ENCODE data around the gene ADGRV1.

The ADGRV1 gene

DNA sequence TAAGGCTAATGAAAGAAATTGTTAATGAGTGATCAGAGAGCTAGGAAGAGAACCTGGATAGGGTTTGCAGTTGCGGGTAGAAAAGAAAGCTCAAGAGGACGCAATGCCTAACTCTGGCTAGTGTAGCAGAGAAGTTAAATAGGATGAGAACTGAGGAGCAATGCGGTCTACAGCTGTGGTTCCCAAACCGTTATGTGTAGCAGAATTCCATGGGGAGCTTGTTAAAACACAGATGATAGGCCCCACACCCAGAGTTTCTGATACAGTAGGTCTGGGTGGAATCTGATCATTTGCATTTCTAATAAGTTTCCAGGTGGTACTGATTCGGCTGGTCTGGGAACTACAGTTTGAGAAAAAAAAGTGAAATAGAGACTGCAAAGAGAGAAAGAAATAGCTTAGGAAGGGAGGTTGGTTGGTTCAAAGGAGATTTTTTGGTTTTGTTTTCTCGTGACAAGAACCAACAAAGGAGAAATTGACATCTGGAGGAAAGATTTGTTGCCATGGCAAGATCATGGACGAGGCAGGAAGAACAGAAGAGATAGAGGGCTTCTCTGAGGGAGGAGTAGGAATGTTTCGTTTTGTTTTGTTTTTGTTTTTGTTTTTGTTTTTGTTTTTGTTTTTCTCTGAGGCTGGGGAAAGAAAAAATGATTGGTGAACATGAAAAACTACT, 548.4 kb downstream of the ADGRV1 start:
- DNase-seq (ENCODE audit: low read depth in 2 of 2), result no peak

DNA sequence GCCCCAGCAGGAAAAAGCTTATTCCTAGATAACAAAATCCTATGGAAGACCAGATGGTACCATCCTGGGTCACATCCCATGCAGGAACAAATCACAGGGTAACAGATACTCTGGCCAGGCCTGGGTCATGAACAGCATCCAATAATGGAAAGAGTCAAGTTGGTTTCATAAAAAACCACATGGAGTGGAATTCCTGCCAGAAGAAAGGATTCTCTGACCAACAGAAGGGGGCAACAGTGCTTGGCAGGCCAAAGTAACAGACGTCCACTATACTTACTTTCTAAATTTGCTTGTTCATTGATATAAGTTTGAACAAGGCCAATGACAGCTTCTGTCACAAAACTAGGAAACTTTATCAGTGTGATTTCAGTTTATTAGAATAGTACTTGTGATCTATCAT, 551.0 kb downstream of the ADGRV1 start:
- DNase-seq (ENCODE audit: low read depth in 2 of 2), result no peak

DNA sequence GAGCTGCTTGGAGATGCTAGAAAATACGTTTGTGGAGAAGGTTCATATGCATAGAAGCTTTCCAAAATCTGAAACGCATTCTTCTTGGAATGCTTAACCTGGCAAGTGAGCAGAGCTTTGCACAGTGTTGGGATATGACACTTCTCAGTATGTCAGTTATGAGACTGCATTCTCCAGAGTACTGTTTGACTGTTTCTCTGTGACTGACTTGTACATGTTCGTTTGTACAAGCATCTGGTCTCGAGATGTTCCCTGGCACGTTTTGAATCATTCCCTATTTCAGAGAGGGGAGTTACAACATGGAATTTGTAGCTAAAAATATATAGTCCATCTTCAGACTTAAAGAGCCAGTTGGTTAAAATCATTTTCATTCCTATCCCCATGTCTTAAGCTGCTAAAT, 552.1 kb downstream of the ADGRV1 start:
- DNase-seq (ENCODE audit: low read depth in 2 of 2), result no peak

DNA sequence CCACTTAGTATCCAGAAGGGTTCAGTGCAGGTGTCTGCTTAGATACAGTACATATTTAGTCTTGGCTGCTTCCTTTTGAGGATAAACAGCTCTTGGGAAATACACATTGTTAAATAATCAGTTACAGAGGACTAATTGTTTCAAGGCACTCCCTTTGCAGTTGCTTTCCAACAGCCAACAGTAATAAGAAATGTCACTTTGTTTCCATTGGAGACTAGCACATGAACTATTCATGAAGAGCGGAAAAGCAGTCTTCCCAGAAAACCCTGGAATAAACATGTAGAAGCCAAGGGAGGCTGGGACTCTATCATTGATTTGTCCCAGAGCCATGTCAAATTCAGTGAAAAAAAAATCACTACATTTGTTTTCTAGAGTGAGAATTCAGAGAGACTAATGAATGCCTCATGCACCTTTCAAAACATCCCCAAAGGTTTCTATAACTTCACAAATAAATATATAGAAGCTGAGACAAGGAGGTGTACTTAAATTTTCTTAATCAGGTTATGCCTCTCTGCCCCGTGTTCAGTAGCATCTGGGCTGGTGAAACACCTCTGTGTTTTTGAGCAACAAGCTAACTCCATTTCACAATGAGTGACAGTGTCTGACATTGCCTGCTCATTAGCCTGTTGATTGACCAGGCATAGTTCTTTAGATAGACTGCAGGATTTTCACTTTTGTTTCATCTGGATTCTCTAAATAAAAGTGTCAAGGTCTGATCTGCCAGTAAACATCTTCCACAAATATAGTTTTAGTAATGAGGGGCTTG, 553.1 kb downstream of the ADGRV1 start:
- no peak for DNase-seq (ENCODE audit: low read depth in 2 of 2)

DNA sequence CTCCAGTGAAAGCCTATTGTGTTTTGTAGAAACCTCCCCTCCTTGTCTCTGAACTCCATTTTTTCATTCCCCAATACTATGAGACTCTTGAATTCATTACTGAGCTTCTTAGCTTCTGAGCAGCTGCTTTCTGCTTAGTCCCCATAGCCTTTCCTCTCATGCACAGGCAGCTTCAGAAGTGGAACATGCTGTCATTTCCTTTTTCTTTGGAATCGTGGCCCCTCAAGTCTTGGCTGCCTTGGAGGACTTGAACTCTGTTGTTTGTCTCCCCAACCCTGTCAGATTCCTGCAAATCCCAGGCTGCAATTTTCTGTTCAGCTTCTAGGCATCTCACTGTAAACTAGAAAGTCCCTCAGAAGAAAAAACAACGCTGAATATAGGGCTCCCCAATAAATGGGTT, 556.1 kb downstream of the ADGRV1 start:
- DNase-seq (ENCODE audit: low read depth in 2 of 2), result no peak

DNA sequence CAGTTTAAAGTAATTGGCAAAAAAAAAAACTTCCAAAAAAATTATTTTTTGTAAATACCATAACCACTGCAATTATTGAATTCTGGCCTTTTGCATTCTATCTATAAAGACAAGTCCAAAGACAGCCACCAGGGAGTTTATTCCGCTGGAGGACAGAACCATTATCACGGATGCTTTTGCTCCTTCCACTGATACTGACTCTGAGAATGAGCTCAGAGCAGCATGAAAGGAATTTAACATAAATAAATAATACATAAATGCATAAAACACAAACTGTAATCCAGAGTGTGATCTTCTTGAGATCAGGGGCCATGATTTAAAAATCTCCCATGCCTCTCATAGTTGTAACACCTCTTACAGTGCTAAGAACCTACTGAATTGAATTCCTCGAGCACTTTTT, 559.8 kb downstream of the ADGRV1 start:
- no peak for DNase-seq (ENCODE audit: low read depth in 2 of 2)

DNA sequence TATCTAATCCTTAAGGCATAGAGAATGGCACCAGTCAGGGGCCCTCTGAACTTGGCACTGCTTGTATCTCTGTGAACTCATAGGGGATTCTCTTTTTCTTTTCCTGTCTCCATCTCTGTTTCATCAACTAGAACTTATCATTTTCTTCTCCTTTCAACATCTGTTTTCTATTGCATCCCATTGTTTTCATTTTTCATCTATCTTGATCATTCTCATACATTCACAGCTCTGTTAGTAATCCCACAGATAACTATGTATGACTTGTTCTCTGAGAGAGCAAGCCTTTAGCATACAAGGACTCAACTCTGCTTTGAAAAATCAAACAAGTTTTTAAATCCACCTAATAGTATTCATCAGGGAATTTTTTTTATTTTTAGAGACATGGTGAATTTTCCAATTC, 560.2 kb downstream of the ADGRV1 start:
- DNase-seq (ENCODE audit: low read depth in 2 of 2), result no peak

DNA sequence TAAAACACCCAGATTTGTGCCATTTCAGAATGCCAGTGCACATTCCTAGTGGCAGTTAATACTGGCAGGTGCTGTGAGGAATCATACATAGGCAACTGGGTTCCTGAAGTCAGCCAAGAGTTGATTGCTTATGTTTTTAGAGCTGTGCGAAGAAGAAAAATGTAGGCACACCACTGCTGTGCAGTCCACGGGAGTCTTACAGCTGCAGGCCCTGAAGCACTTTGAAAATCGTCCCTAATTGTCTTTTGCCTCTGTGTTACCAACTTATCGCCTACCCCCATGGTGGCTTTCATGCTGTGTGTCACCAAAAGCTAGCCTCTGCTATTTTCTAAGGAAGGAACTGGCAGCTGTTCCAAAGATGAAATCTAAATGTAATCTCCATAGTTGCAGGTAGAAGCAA, 560.6 kb downstream of the ADGRV1 start:
- DNase-seq (ENCODE audit: low read depth in 2 of 2), result no peak

DNA sequence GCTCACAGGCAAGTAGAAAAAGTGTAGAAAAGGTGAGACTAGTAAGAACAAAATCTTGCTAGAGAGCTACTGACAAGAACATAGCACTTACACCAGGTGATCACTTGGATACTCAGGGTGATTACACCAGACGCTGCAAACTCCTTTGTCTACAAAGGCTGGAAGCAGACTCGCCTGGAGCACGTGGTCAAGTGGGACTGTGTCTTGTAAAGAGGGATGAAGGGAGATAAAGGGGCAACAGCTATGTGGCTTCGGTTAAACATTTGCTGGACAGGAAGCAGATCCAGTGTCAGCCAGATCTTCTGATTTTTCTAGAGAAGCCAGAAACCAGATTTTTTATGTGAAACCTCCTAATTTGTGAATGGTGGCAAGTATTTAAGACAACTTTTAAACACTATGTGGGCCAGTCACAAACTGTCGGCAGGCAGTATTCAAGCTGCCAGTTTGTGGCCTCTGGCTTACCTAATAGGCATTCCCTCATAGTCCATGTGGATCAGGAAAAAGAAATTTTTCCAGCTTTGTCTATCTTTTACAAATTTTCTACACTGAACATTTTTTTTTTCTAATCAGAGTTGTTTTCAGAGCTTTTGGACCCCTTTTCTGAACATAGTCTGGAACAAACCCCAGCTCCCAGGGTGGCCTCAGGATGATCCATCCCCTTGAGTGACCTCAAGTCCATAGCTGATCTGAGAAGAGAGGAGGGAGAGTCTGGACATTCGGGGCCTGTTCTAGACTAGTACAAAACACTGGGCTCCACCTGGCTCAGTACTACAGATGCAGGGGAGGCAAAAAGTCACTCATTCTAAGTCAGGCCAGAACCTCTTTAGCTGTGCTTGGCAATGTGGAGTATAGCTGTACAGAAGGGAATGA, 561.6 kb downstream of the ADGRV1 start:
- no peak for DNase-seq (ENCODE audit: low read depth in 2 of 2)

DNA sequence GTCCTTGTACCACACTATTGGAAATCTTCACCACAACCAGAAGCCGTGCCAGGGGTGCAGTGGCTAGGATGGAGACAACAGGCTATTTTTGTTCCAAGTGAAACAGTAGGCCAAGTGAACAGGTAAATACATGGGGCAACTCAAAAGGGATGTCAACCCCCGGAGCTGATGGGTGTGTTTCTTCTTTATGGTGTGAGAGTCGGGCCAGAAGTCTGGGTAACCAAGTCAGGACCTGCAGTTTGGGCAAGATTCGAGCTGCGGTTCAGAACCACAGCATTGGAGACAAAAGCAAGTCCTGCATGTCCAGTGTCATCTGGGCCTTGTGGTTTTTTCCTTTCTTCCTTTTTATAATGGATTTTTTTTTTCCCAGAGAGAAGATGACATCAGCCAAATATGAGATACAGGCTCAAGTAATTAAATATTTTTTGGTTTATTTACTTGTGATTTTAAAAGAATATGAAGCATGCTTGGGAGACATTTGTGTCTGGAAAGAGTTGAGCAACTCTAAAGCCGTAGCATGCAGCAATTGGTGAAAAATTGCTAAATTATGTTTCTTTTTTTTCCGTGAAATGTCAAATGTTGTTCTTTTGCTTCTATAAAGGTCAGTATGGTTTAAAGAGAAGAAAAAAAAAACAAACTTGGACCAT, 562.9 kb downstream of the ADGRV1 start:
- DNase-seq (ENCODE audit: low read depth in 2 of 2), result no peak

DNA sequence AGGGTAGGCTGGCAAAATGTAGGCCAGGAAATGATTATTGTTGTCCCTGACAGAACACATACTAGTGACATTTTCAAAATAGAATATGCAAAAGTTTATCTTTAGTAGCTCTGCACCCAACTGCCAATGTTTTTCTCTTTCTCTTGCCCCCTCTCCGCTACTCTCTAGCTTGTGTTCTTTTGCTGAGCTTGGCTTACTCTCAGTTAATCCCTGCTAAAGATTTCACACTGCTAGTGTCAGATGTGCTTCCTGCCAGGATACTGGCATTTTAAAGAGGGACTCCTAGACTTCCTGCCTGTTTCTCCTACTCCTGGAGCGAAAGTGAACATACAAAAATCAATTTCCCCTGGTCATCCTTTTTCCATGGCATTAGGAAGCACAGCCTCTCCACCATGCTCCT, 564.1 kb downstream of the ADGRV1 start:
- no peak for DNase-seq (ENCODE audit: low read depth in 2 of 2)

DNA sequence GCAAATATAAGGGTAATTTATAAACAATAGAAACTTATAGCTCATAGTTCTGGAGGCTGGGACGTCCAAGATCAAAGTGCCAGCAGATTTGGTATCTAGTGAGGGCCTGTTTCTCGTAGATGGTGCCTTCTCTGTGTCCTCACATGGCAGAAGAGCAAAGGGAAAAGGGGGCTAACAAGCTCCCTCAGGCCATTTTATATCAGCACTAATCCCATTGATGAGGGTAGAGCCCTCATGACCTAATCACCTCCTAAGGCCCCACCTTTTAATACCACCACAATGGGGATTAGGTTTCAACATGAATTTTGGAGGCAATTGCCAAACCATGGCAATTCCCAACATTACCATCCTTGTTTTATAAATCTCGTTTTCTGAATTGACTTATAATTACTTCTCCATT, 564.7 kb downstream of the ADGRV1 start:
- DNase-seq (ENCODE audit: low read depth in 2 of 2), result no peak

DNA sequence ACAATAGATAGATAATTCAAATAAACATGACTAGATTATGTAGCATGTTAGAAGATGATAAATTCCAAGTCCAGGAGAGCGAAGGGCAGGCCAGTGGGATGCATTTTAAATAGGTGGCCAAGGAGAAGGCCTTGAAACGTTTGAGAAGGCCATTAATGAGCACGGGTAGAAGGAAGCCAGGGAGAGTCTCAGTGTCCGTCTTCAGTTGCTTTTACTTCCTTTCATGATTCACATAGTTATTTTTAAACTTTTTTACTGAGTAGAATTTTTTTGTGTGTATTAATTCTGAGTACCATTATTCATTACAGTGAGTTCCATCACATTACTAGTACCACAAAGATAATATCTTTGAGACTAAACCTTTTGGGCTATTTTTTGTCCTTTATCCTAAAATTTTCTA, 565.3 kb downstream of the ADGRV1 start:
- no peak for DNase-seq (ENCODE audit: low read depth in 2 of 2)

DNA sequence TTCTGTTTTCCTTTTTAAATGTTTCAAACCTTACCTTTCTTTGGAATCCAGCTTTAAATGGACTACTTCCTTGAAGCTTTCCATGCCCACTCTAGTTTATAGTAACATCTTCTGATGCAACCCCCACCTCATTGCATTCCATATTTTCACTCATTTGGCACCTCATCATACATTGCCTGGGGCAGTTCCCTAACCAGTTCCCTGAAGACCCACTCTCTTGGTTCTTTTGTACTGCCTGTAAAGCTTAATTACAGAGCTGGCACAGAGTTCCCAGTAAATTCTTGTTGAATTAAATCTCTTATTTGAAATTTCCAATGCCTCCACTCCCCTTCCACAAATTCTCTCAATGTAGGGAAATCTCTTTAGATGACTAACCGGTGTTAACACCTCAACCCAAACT, 567.3 kb downstream of the ADGRV1 start:
- DNase-seq (ENCODE audit: low read depth in 2 of 2), result no peak

DNA sequence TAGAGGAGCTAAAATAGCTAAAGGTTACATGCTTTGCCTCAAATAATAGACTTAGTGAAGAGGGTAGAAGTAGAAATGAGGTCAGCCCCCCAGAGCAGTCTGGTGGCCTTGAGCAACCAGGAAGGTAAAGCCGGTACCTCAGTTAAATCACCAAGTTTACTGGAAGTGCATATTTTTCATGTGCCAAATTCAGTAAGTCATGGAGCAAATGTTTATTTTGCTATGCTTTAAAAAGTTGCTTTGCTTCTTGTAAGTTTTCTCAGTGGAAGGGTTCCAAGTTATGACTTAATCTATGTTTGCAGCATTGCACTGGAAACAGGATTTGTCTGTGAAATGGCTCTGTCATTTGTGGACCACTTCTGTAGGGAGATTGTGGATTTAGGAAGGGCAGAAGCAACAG, 567.9 kb downstream of the ADGRV1 start:
- no peak for DNase-seq (ENCODE audit: low read depth in 2 of 2)

DNA sequence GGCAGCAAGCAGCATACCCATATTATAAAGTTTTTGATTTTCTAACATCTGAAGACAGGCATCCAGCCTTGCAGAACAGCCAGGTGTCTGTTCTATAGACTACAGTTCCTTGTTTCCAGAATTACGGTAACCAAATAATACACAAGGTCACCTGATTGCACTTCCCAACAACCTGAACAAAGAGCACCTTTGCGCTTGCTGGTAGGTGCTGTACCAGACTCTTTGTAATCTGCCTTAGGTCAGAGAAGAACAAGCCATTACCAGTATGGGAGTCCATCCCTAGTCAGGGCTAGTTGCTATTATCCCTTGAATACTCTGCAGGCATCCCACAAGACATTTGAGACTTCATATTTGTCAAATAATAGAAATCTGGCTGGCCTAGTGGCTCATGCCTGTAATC, 568.3 kb downstream of the ADGRV1 start:
- no peak for DNase-seq (ENCODE audit: low read depth in 2 of 2)

DNA sequence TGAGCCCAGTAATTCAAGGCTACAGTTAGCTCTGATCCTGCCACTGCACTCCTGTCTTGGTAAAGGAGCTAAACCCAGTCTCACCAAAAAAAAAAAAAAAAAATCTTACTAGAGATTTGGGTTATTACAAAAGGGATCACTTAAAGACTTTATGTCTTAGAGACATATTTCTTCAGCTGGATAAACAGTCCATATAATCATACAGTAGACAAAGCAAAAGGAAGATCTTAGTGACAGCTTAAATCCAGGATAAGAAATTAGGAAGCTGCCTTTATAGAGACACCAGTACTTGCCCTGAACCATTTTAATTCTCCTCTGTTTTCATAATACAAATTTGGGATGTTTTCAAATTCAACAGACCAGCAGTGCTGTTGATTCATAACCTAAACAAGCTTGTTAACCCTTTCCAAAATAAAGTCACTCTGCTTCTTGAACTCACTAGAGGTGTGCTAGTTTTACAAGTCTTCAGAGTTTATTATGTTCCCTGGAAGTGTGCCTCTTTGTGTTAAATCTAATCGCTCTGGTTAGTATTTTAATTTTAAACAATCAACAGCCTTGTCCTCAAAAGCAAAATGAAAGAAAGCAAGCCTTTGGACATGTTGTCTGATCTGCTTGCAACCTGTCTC, 569.0 kb downstream of the ADGRV1 start:
- DNase-seq (ENCODE audit: low read depth in 2 of 2), result no peak

DNA sequence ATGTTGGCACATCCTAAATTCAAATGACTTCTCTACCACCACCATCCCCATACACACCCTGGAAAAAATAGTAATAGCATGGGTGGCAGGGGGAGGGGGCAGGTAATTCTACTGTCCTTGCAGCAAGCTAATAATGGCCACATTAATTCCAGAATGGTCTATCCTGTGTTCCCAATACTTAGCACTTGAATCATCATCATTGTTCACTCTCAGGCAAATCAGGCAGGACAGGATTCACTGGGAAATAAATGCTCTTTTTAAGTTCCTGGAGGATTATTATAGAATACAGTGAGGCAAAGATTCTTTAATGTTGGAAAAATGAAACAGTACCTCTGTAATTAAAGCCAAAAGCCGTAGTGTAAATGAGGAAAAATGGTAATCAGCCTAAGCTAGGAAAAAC, 570.0 kb downstream of the ADGRV1 start:
- no peak for DNase-seq (ENCODE audit: low read depth in 2 of 2)

DNA sequence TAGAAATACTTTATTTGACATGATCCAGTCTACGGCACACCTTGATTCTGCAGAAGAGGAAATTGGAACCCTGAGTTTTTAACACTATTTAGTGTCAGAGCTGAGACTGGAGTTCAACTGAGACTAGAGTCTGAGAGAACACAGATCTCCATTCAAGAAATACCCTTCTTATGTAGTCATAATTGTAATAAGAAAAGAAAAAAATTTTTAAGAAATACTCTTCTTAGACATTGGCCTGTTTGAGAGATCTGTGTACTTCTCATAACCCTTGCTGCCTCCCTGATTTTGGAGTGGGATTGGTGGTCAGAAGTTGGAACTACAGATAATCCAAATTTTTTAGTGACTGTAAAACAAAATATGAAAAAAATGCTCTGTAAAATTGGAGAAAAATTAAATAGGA, 571.2 kb downstream of the ADGRV1 start:
- no peak for DNase-seq (ENCODE audit: low read depth in 2 of 2)

DNA sequence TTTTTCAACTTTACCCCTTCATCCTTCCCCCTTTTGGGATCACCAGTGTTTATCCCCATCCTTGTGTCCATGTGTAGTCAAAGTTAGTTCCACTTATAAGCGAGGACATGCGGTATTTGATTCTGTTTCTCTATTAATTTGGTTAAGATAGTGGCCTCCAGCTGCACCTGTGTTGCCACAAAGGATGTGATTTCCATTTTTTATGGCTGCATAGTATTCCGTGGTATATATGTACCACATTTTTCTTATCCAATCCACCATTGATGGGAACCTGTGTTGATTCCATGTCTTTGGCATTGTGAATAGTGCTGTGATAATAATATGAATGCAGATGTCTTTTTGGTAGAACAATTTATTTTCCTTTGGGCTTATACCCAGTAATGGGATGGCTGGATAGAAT, 572.2 kb downstream of the ADGRV1 start:
- no peak for DNase-seq (ENCODE audit: low read depth in 2 of 2)

DNA sequence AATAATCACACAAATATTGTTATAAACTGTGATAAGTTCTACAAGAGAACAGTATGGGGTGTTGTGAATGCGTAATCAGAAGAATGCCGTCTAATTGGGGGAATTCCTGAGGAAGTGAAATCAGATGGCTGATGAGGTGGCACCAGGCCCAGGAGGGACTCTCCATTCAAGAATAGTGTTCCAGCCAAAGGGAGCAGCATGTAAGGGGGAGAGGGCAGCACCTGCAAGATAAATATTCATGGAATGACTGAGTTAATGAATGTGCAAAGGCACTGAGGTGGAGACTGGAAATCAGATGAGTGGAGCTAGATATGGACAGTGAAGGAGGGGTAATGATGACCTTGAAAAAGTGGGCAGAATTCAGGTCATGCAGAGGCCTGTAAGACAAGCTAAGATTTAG, 574.0 kb downstream of the ADGRV1 start:
- no peak for DNase-seq (ENCODE audit: low read depth in 2 of 2)

DNA sequence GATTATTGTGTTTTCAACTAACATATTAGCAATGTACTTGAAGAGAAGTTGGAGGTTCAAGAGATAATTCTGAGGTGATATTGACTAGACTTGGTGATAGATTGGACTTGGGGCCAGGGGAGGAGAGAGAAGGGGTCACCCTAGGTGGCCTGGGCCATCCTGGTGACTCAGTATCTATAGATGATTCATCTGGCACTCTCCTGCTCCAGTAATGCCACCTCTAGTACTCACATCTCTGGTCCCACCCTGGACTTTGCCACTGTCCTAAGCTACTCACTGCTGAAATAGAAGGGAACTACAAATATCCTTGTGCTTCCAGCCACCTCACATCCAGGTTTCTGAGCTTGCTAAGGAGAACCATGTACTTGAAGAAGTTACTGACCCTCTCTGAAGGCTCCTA, 574.6 kb downstream of the ADGRV1 start:
- no peak for DNase-seq (ENCODE audit: low read depth in 2 of 2)

Data from stimulated activated CD8-positive, alpha-beta memory T cell treated with anti-CD3 and anti-CD28 coated beads, Interleukin-7, amount 100 ng/mL, for 1 hour (primary cell).